ENCODE results near the gene INPP4B.
A peak's percentile ranks its signal among the peaks of the same experiment; 100 is the strongest.

The INPP4B gene

GRCh38 chr4:142741995-142742394, 104.1 kb downstream of the INPP4B start:
- H3K4me1 Mint-ChIP-seq, result no peaks in the 10 kb centered on the region
- no peak overlapping the region for H3K27ac Mint-ChIP-seq
- H3K4me3 Mint-ChIP-seq, result no peak overlapping the region
- CTCF ChIA-PET, result no interaction called here
- no peaks in the 10 kb centered on the region for H3K36me3 Mint-ChIP-seq
- no peak for DNase-seq
- no peaks in the 10 kb centered on the region for H3K27me3 Mint-ChIP-seq
- H3K9me3 Mint-ChIP-seq, result peaks cover 12% of the 10 kb centered on the region

- peaks cover 4% of the 10 kb centered on the region for H3K4me1 Mint-ChIP-seq
- no peaks in the 10 kb centered on the region for H3K27me3 Mint-ChIP-seq
- H3K9me3 Mint-ChIP-seq, result peaks cover 1% of the 10 kb centered on the region
- CTCF ChIA-PET, result no interaction called here
- no peak overlapping the region for H3K27ac Mint-ChIP-seq
- no peak for DNase-seq
- no peak overlapping the region for H3K4me3 Mint-ChIP-seq
- no peaks in the 10 kb centered on the region for H3K36me3 Mint-ChIP-seq
These were observed 117.9 kb downstream of the INPP4B start for GRCh38 chr4:142728233-142728632.

GRCh38 chr4:142727149-142727548, 119.0 kb downstream of the INPP4B start:
- Mint-ChIP-seq H3K4me1 (peaks cover 9% of the 10 kb centered on the region), H3K27me3 (no peaks in the 10 kb centered on the region), H3K27ac (no peak overlapping the region), H3K4me3 (no peak overlapping the region), H3K9me3 (peaks cover 1% of the 10 kb centered on the region), H3K36me3 (no peaks in the 10 kb centered on the region)
- no peak for DNase-seq
- CTCF ChIA-PET, result no interaction called here

- H3K27ac Mint-ChIP-seq, result no peak overlapping the region
- no peaks in the 10 kb centered on the region for H3K36me3 Mint-ChIP-seq
- H3K9me3 Mint-ChIP-seq, result peaks cover 1% of the 10 kb centered on the region
- no peak overlapping the region for H3K4me3 Mint-ChIP-seq
- DNase-seq, result no peak
- CTCF ChIA-PET, result interaction anchor here (1.1 to 1.4 kb wide), 2 partner anchors 17 to 20 kb away, joined by 3 read pairs; no protein-coding TSS in a partner anchor
- H3K4me1 Mint-ChIP-seq, result peaks cover 15% of the 10 kb centered on the region
- H3K27me3 Mint-ChIP-seq, result no peaks in the 10 kb centered on the region
These were observed 120.2 kb downstream of the INPP4B start for GRCh38 chr4:142725886-142726285.

- CTCF ChIA-PET, result interaction anchor here (0.6 to 1.8 kb wide), 6 partner anchors 48 to 438 kb away, joined by 3 to 7 read pairs (median 4); no protein-coding TSS in a partner anchor
- Mint-ChIP-seq H3K36me3 (peaks cover 10% of the 10 kb centered on the region), H3K9me3 (peaks cover 7% of the 10 kb centered on the region), H3K27ac (no peak overlapping the region), H3K4me3 (no peak overlapping the region), H3K4me1 (peaks cover 33% of the 10 kb centered on the region), H3K27me3 (no peaks in the 10 kb centered on the region)
- DNase-seq, result no peak
These were observed 124.9 kb downstream of the INPP4B start for GRCh38 chr4:142721187-142721586.

GRCh38 chr4:142719854-142720541, 126.1 kb downstream of the INPP4B start:
- Mint-ChIP-seq H3K27ac (peak overlapping the region; percentile 55), H3K4me1 (peaks cover 40% of the 10 kb centered on the region), H3K27me3 (no peaks in the 10 kb centered on the region), H3K9me3 (peaks cover 10% of the 10 kb centered on the region), H3K4me3 (no peak overlapping the region), H3K36me3 (peaks cover 18% of the 10 kb centered on the region)
- DNase-seq, result peak; percentile 25
- CTCF ChIA-PET, result interaction anchor here (0.6 to 2.7 kb wide), 16 partner anchors 21 to 592 kb away, joined by 3 to 24 read pairs (median 4); no protein-coding TSS in a partner anchor

- no peak overlapping the region for H3K4me3 Mint-ChIP-seq
- H3K27me3 Mint-ChIP-seq, result no peaks in the 10 kb centered on the region
- H3K27ac Mint-ChIP-seq, result no peak overlapping the region
- CTCF ChIA-PET, result interaction anchor here (0.9 to 2.7 kb wide), 7 partner anchors 11 to 591 kb away, joined by 3 to 24 read pairs (median 4); no protein-coding TSS in a partner anchor
- H3K4me1 Mint-ChIP-seq, result peaks cover 48% of the 10 kb centered on the region
- DNase-seq, result no peak
- peaks cover 21% of the 10 kb centered on the region for H3K36me3 Mint-ChIP-seq
- peaks cover 12% of the 10 kb centered on the region for H3K9me3 Mint-ChIP-seq
These were observed 127.1 kb downstream of the INPP4B start for GRCh38 chr4:142718981-142719380.

GRCh38 chr4:142715727-142716126, 130.4 kb downstream of the INPP4B start:
- Mint-ChIP-seq H3K36me3 (peaks cover 42% of the 10 kb centered on the region), H3K4me3 (no peak overlapping the region), H3K9me3 (peaks cover 27% of the 10 kb centered on the region), H3K27ac (no peak overlapping the region), H3K4me1 (peaks cover 60% of the 10 kb centered on the region), H3K27me3 (no peaks in the 10 kb centered on the region)
- no peak for DNase-seq
- CTCF ChIA-PET, result interaction anchor here (0.8 to 2.1 kb wide), 3 partner anchors 175 to 432 kb away, joined by 3 to 12 read pairs (median 6); no protein-coding TSS in a partner anchor

- H3K4me3 Mint-ChIP-seq, result no peak overlapping the region
- no peaks in the 10 kb centered on the region for H3K27me3 Mint-ChIP-seq
- H3K36me3 Mint-ChIP-seq, result peaks cover 58% of the 10 kb centered on the region
- H3K27ac Mint-ChIP-seq, result peak overlapping the region; percentile 89
- peaks cover 42% of the 10 kb centered on the region for H3K9me3 Mint-ChIP-seq
- CTCF ChIA-PET, result interaction anchor here (0.8 to 1.0 kb wide), 2 partner anchors 308 to 357 kb away, joined by 3 read pairs; no protein-coding TSS in a partner anchor
- DNase-seq, result no peak
- peaks cover 62% of the 10 kb centered on the region for H3K4me1 Mint-ChIP-seq
These were observed 132.6 kb downstream of the INPP4B start for GRCh38 chr4:142713282-142714030.

GRCh38 chr4:142708231-142708630, 137.9 kb downstream of the INPP4B start:
- Mint-ChIP-seq H3K36me3 (peaks cover 34% of the 10 kb centered on the region), H3K4me1 (peaks cover 32% of the 10 kb centered on the region), H3K4me3 (no peak overlapping the region), H3K27me3 (no peaks in the 10 kb centered on the region), H3K9me3 (peaks cover 28% of the 10 kb centered on the region), H3K27ac (no peak overlapping the region)
- no peak for DNase-seq
- CTCF ChIA-PET, result no interaction called here

GRCh38 chr4:142707401-142707800, 138.7 kb downstream of the INPP4B start:
- no peak overlapping the region for H3K4me3 Mint-ChIP-seq
- CTCF ChIA-PET, result no interaction called here
- no peak overlapping the region for H3K27ac Mint-ChIP-seq
- H3K9me3 Mint-ChIP-seq, result peaks cover 21% of the 10 kb centered on the region
- peaks cover 24% of the 10 kb centered on the region for H3K4me1 Mint-ChIP-seq
- peaks cover 26% of the 10 kb centered on the region for H3K36me3 Mint-ChIP-seq
- no peak for DNase-seq
- H3K27me3 Mint-ChIP-seq, result no peaks in the 10 kb centered on the region

- H3K27me3 Mint-ChIP-seq, result no peaks in the 10 kb centered on the region
- H3K4me1 Mint-ChIP-seq, result peaks cover 30% of the 10 kb centered on the region
- H3K9me3 Mint-ChIP-seq, result peaks cover 18% of the 10 kb centered on the region
- no peak overlapping the region for H3K4me3 Mint-ChIP-seq
- H3K36me3 Mint-ChIP-seq, result peaks cover 22% of the 10 kb centered on the region
- H3K27ac Mint-ChIP-seq, result no peak overlapping the region
- DNase-seq, result no peak
- CTCF ChIA-PET, result no interaction called here
These were observed 139.7 kb downstream of the INPP4B start for GRCh38 chr4:142706381-142706780.

GRCh38 chr4:142705820-142706219, 140.3 kb downstream of the INPP4B start:
- H3K36me3 Mint-ChIP-seq, result peaks cover 20% of the 10 kb centered on the region
- H3K4me1 Mint-ChIP-seq, result peaks cover 31% of the 10 kb centered on the region
- no peak overlapping the region for H3K27ac Mint-ChIP-seq
- DNase-seq, result no peak
- CTCF ChIA-PET, result interaction anchor here (0.8 kb wide), 1 partner anchor 20 kb away, joined by 3 read pairs; no protein-coding TSS in a partner anchor
- H3K27me3 Mint-ChIP-seq, result no peaks in the 10 kb centered on the region
- H3K4me3 Mint-ChIP-seq, result no peak overlapping the region
- peaks cover 15% of the 10 kb centered on the region for H3K9me3 Mint-ChIP-seq

- CTCF ChIA-PET, result interaction anchor here (1.0 kb wide), 1 partner anchor 15 kb away, joined by 6 read pairs; no protein-coding TSS in a partner anchor
- Mint-ChIP-seq H3K27me3 (no peaks in the 10 kb centered on the region), H3K27ac (no peak overlapping the region)
These were observed 142.3 kb downstream of the INPP4B start for GRCh38 chr4:142703694-142704309.

More at GRCh38 chr4:142703694-142704309, 142.3 kb downstream of the INPP4B start:
- H3K9me3 Mint-ChIP-seq, result peaks cover 5% of the 10 kb centered on the region
- H3K4me3 Mint-ChIP-seq, result no peak overlapping the region
- H3K36me3 Mint-ChIP-seq, result peaks cover 17% of the 10 kb centered on the region
- peak; percentile 64 for DNase-seq
- peaks cover 34% of the 10 kb centered on the region for H3K4me1 Mint-ChIP-seq
